Transverse colon (tissue), 4 donors: ENCODE data around the gene RLN3. TPM values are rescaled to one million over a fixed set of nuclear protein-coding genes. Genes with fewer than 3 reads are reported as not detected.
"Not testable (repeated sequence)": the region's sequence is repeated elsewhere in the genome, so short reads cannot be mapped to it uniquely, and the experiment has no call there.

Source experiments
- DNase-seq: peaks from one replicate; pipeline ENCODE4 v3.0.0-alpha.2; 2019
- H3K27ac ChIP-seq, 4 donors: fragments of 200-600 bp; sonication (generic); 2 replicates each; pipeline ENCODE4 v1.5.1; 2016 to 2018; ENCODE audit warnings: inconsistent platforms in 4 of 4
- H3K27me3 ChIP-seq: fragments of 200-600 bp; sonication (generic); 2 replicates; pipeline ENCODE4 v1.5.1; 2017; ENCODE audit warnings: inconsistent platforms
- H3K36me3 ChIP-seq, 4 donors: fragments of 200-600 bp; sonication (generic); 2 replicates each; pipeline ENCODE4 v1.5.1; 2017 to 2019; ENCODE audit warnings: inconsistent platforms in 4 of 4
- H3K4me1 ChIP-seq, 4 donors: fragments of 200-600 bp; sonication (generic); 2 replicates each; pipeline ENCODE4 v1.5.1; 2017 to 2020; ENCODE audit warnings: inconsistent platforms in 4 of 4
- H3K4me3 ChIP-seq, 4 donors: fragments of 200-600 bp; sonication (generic); 1 replicate in 1 of 4; 2 replicates in 3 of 4; pipeline versions ENCODE4 v1.5.1 to v1.6.1; 2017 to 2019; ENCODE audit warnings: inconsistent platforms in 4 of 4
- H3K9me3 ChIP-seq, 2 donors: fragments of 200-600 bp; sonication (generic); 2 replicates each; pipeline ENCODE4 v1.5.1; 2017 to 2019; ENCODE audit warnings: inconsistent platforms in 2 of 2
- EP300 ChIP-seq: sonication (generic); formaldehyde crosslinking; IDR thresholded peaks from one replicate; pipeline ENCODE4 v1.6.1; 2017; ENCODE audit warnings: antibody characterized with exemption, low read depth
- POLR2A ChIP-seq: fragments of 450-650 bp; IDR thresholded peaks from one replicate; pipeline ENCODE4 v1.6.1; 2016; ENCODE audit warnings: antibody characterized with exemption, mild to moderate bottlenecking, moderate library complexity
- POLR2AphosphoS5 ChIP-seq, 3 donors: sonication (generic); formaldehyde crosslinking; IDR thresholded peaks; one replicate each; pipeline ENCODE4 v1.6.1; 2016; ENCODE audit warnings: antibody characterized with exemption in 3 of 3
- WGBS, 2 donors: methylation state at CpG; one replicate each; pipeline ENCODE4 v1.1.5; 2018; ENCODE audit warnings: low coverage in 1 of 2; 5-methylcytosine and 5-hydroxymethylcytosine counted together
- in situ Hi-C, 4 donors: fragments of 200-750 bp; cut with MboI; loops; one replicate each; pipeline versions ENCODE4 v1.15.0 to v1.15.1; 2017; ENCODE audit warnings: low sequenced_read_pairs in 3 of 4, low pct_ligation_motif_present in 1 of 4, low pct_unique_long_range_greater_than_20kb in 1 of 4
- intact Hi-C: fragments of 100-400 bp; cut with DNase I; formaldehyde crosslinking; loops from one replicate; pipeline ENCODE4 v1.15.1; 2023; ENCODE audit warnings: low total_unique reads
- total RNA-seq, 4 donors: library from RNA; depleted of rRNA; stranded (reverse); fragments of >200 nt; gene quantifications; one replicate each; pipeline ENCODE4 v1.1.0, GENCODE V29; 2016
- TF ChIP-seq, protein P1 (sequence below), 5 experiments: fragments of 200-600 bp in 3 of 5; fragments of 450-650 bp in 2 of 5; sonication (generic) in 3 of 5; IDR thresholded peaks; 1 replicate in 2 of 5; 2 replicates in 3 of 5; pipeline ENCODE4 v1.5.1; 2016 to 2017; ENCODE audit warnings: antibody characterized with exemption in 5 of 5, inconsistent platforms in 3 of 5, mild to moderate bottlenecking in 2 of 5, moderate library complexity in 1 of 5

RLN3 gene
- total RNA-seq, 4 donors from 2014 or later: not detected

DNA sequence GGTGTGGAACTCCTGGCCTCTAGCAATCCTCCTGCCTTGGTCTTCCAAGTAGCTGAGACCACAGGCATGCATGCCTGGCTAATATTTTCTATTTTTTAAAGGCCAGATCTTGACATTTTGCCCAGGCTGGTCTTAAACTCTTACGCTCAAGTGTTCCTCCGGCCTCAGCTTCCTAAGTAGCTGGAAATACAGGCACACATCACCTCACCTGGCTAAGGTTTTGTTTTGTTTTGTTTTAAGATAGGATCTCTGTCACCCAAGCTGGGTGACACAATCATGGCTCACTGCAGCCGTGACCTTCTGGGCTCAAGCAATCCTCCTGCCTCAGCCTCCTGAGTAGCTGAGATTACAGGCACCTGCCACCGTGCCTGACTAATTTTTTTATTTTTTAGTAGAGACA, 5.5 kb upstream of the RLN3 start:
- Histone ChIP-seq H3K9me3 (no peaks in the 10 kb centered on the region), H3K4me3 (no peak overlapping the region), H3K4me1 (peaks cover 0 to 8% (median 2%) of the 10 kb centered on the region in 4 donors), H3K36me3 (no peaks in the 10 kb centered on the region), H3K27me3 (no peaks in the 10 kb centered on the region), H3K27ac (no peak overlapping the region)
- WGBS, 2 donors: 84 to 100% methylated on average over 2 to 4 of the region's 4 CpGs
- TF ChIP-seq POLR2A: no peak
- TF ChIP-seq, protein P1, sequence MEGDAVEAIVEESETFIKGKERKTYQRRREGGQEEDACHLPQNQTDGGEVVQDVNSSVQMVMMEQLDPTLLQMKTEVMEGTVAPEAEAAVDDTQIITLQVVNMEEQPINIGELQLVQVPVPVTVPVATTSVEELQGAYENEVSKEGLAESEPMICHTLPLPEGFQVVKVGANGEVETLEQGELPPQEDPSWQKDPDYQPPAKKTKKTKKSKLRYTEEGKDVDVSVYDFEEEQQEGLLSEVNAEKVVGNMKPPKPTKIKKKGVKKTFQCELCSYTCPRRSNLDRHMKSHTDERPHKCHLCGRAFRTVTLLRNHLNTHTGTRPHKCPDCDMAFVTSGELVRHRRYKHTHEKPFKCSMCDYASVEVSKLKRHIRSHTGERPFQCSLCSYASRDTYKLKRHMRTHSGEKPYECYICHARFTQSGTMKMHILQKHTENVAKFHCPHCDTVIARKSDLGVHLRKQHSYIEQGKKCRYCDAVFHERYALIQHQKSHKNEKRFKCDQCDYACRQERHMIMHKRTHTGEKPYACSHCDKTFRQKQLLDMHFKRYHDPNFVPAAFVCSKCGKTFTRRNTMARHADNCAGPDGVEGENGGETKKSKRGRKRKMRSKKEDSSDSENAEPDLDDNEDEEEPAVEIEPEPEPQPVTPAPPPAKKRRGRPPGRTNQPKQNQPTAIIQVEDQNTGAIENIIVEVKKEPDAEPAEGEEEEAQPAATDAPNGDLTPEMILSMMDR (IDR thresholded peaks at IDR 0.05): no peak
- no peak for TF ChIP-seq EP300
- no peak for TF ChIP-seq POLR2AphosphoS5 (IDR thresholded peaks at IDR 0.05)
- in situ Hi-C loops: no loop called here
- DNase-seq: no peak
- intact Hi-C loops: no loop called here

- peaks cover 0 to 8% (median 2%) of the 10 kb centered on the region in 4 donors for H3K4me1 ChIP-seq
- peak; percentile 73 for DNase-seq
- intact Hi-C loops (no loop called here), in situ Hi-C loops (no loop called here)
- no peaks in the 10 kb centered on the region for H3K9me3 ChIP-seq
- WGBS, 2 donors: 51 to 60% methylated on average over 9 of the region's 9 CpGs
- no peak overlapping the region for H3K4me3 ChIP-seq
- H3K27ac ChIP-seq: peak overlapping the region; percentile 46 to 57 (median 48)
- TF ChIP-seq POLR2AphosphoS5 (IDR thresholded peaks at IDR 0.05) (no peak), EP300 (no peak), POLR2A (no peak)
- TF ChIP-seq, protein P1 (IDR thresholded peaks at IDR 0.05): peak; percentile 32 to 65 (median 53)
- no peaks in the 10 kb centered on the region for H3K36me3 ChIP-seq
- H3K27me3 ChIP-seq: no peaks in the 10 kb centered on the region
Observed at GRCh38 chr19:14023404-14024235, 4.3 kb upstream of the RLN3 start.

- H3K27ac ChIP-seq, H3K36me3 ChIP-seq, H3K9me3 ChIP-seq, DNase-seq, H3K27me3 ChIP-seq, in situ Hi-C loops, H3K4me1 ChIP-seq, H3K4me3 ChIP-seq, intact Hi-C loops: not testable (repeated sequence)
- WGBS, 2 donors: 92% methylated on average over 5 of the region's 5 CpGs; no CpG with 5 or more reads in 1 of the 2 donors
Observed at GRCh38 chr19:14026652-14027192, 1.2 kb upstream of the RLN3 start.

DNA sequence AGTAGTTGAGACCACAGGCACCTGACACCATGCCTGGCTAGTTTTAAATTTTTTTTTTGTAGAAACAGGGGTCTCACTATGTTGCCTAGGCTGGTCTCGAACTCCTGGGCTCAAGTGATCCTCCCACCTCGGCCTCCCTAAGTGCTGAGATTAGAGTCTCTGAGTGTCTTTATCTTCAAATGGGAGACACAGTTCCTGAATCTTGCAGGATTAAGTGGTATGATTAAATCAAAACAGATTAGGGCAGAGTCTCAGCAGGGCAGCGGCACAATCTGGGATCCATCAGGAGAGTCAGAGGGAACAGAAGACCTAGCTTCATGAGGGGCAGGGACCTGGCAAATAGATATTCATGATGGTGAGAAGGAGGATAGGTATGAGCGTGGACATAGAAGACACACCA, 953 bp downstream of the RLN3 start:
- 79 to 100% methylated on average over 1 to 4 of the region's 4 CpGs for WGBS, 2 donors
- Histone ChIP-seq H3K36me3 (no peaks in the 10 kb centered on the region), H3K4me3 (no peak overlapping the region), H3K4me1 (peaks cover under 1 to 15% (median 10%) of the 10 kb centered on the region in 4 donors), H3K9me3 (no peaks in the 10 kb centered on the region), H3K27me3 (no peaks in the 10 kb centered on the region), H3K27ac (no peak overlapping the region)
- DNase-seq: no peak
- intact Hi-C loops: no loop called here
- no peak for TF ChIP-seq EP300
- TF ChIP-seq POLR2AphosphoS5 (IDR thresholded peaks at IDR 0.05): no peak
- TF ChIP-seq, protein P1 (IDR thresholded peaks at IDR 0.05): no peak
- TF ChIP-seq POLR2A: no peak
- in situ Hi-C loops: no loop called here
